Caco-2 (cell line): Measurements from ENCODE around the gene ERP44. TPM values are rescaled to one million over a fixed set of nuclear protein-coding genes. Genes with fewer than 3 reads are reported as not detected.

Experiments
- BruUV-seq: library from RNA; stranded (reverse); fragments of 400-500 nt; replicated peaks from 2 replicates; lab custom pipeline; 2021; lab: Mats Ljungman, UMichigan
- CTCF ChIA-PET: fragments of 300-600 bp; sonication (Branson Sonifier 250); formaldehyde crosslinking; loops from one replicate; lab custom pipeline; 2022; ENCODE audit warnings: antibody characterized with exemption; lab: Charles Lee
- POLR2A ChIA-PET: fragments of 300-600 bp; sonication (Branson Sonifier 250); formaldehyde crosslinking; loops from one replicate; lab custom pipeline; 2022; ENCODE audit warnings: antibody characterized with exemption; lab: Charles Lee
- DNase-seq, 2 experiments: peaks; one replicate each; pipeline versions ENCODE4 v3.0.0 to v3.0.0-alpha.2; 2020 to 2022
- H3K27me3 ChIP-seq: replicated peaks from 2 replicates; pipeline ENCODE4 v1.6.0; 2011; ENCODE audit warnings: low read length; ENCODE audit not compliant: control insufficient read depth, insufficient read depth
- H3K36me3 ChIP-seq: 2 replicates; pipeline ENCODE4 v1.5.1; 2011; ENCODE audit warnings: low read length; ENCODE audit not compliant: control insufficient read depth, insufficient read depth
- H3K4me1 ChIP-seq: fragments of 250-450 bp; sonication (Bioruptor Pico); 2 replicates; pipeline ENCODE4 v1.5.1; 2020; ENCODE audit warnings: mild to moderate bottlenecking
- H3K4me3 ChIP-seq: 2 replicates; pipeline ENCODE4 v1.5.1; 2011; ENCODE audit warnings: low read depth, mild to moderate bottlenecking, control low read depth, low read length
- H3K9me3 ChIP-seq: fragments of 250-450 bp; sonication (Bioruptor Pico); 2 replicates; pipeline ENCODE4 v1.5.1; 2020; ENCODE audit warnings: mild to moderate bottlenecking, moderate library complexity
- H3K27ac Mint-ChIP-seq: one replicate; pipeline ENCODE4 v1.8.0; 2022; ENCODE audit warnings: mixed read lengths; ENCODE audit not compliant: unreplicated experiment
- H3K27me3 Mint-ChIP-seq: one replicate; pipeline ENCODE4 v1.8.0; 2022; ENCODE audit warnings: mixed read lengths; ENCODE audit not compliant: insufficient read depth, unreplicated experiment
- H3K36me3 Mint-ChIP-seq: one replicate; pipeline ENCODE4 v1.8.0; 2022; ENCODE audit warnings: mild to moderate bottlenecking, mixed read lengths; ENCODE audit not compliant: insufficient read depth, unreplicated experiment
- H3K4me1 Mint-ChIP-seq: one replicate; pipeline ENCODE4 v1.8.0; 2022; ENCODE audit warnings: low read depth, mixed read lengths; ENCODE audit not compliant: unreplicated experiment
- H3K4me3 Mint-ChIP-seq: one replicate; pipeline ENCODE4 v1.8.0; 2022; ENCODE audit warnings: mild to moderate bottlenecking, moderate library complexity, mixed read lengths; ENCODE audit not compliant: unreplicated experiment
- H3K9me3 Mint-ChIP-seq: one replicate; pipeline ENCODE4 v1.8.0; 2022; ENCODE audit warnings: mixed read lengths; ENCODE audit not compliant: unreplicated experiment
- intact Hi-C: fragments of 100-400 bp; cut with micrococcal nuclease; formaldehyde crosslinking; loops from one replicate; pipeline ENCODE4 v1.10.0; 2022; ENCODE audit not compliant: unreplicated experiment
- total RNA-seq: library from RNA; stranded (reverse); gene quantifications from 2 replicates; pipeline ENCODE4 v1.2.3, GENCODE V29; 2022
- TF ChIP-seq, protein P1 (sequence below), 2 experiments: fragments of 200-600 bp in 1 of 2; IDR thresholded peaks; 1 replicate in 1 of 2; 2 replicates in 1 of 2; pipeline versions ENCODE4 v1.5.1 to v1.8.0; 2011 to 2022; ENCODE audit warnings: antibody characterized with exemption in 1 of 2, control low read depth in 1 of 2, inconsistent platforms in 1 of 2, low read depth in 1 of 2, low read length in 1 of 2, mild to moderate bottlenecking in 1 of 2, moderate library complexity in 1 of 2; ENCODE audit not compliant: insufficient read depth in 1 of 2, severe bottlenecking in 1 of 2, unreplicated experiment in 1 of 2

The ERP44 gene
- total RNA-seq, 1 experiment from 2014 or later = 25.6 TPM

DNA sequence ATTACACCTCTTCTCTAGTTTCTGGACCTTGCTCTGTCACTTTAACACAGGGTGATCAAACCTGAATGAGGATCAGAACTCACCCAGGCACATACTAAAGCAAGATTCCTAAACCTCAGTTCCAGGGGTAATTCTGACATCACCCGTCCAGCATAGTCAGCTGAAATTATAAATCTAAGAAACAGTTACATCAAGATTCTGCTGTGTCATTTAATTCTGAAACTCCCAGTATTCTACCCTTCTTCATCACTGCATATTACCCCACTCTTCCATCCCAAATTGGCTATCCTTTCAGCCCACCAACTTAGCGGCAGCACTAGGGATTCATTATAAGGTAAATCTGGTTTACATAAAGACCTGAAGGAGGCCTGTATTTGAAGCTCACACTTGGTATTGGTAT, 128.3 kb downstream of the ERP44 start:
- no peak for DNase-seq
- Histone ChIP-seq H3K36me3 (no peaks in the 10 kb centered on the region), H3K4me1 (peaks cover 14% of the 10 kb centered on the region), H3K9me3 (no peaks in the 10 kb centered on the region), H3K4me3 (no peak overlapping the region), H3K27me3 (no peaks in the 10 kb centered on the region)
- Mint-ChIP-seq H3K27ac (no peak overlapping the region), H3K4me1 (peaks cover 7% of the 10 kb centered on the region), H3K36me3 (peaks cover 28% of the 10 kb centered on the region), H3K4me3 (no peak overlapping the region), H3K27me3 (no peaks in the 10 kb centered on the region), H3K9me3 (no peaks in the 10 kb centered on the region)
- TF ChIP-seq, protein P1, sequence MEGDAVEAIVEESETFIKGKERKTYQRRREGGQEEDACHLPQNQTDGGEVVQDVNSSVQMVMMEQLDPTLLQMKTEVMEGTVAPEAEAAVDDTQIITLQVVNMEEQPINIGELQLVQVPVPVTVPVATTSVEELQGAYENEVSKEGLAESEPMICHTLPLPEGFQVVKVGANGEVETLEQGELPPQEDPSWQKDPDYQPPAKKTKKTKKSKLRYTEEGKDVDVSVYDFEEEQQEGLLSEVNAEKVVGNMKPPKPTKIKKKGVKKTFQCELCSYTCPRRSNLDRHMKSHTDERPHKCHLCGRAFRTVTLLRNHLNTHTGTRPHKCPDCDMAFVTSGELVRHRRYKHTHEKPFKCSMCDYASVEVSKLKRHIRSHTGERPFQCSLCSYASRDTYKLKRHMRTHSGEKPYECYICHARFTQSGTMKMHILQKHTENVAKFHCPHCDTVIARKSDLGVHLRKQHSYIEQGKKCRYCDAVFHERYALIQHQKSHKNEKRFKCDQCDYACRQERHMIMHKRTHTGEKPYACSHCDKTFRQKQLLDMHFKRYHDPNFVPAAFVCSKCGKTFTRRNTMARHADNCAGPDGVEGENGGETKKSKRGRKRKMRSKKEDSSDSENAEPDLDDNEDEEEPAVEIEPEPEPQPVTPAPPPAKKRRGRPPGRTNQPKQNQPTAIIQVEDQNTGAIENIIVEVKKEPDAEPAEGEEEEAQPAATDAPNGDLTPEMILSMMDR (IDR thresholded peaks at IDR 0.05; ENCODE audit: insufficient read depth in 1 of 2, low read depth in 1 of 2, low read length in 1 of 2, severe bottlenecking in 1 of 2, unreplicated experiment in 1 of 2) = no peak
- ChIA-PET CTCF (no interaction called here), POLR2A (no interaction called here)
- BruUV-seq = no TSS peak
- intact Hi-C loops = no loop called here

DNA sequence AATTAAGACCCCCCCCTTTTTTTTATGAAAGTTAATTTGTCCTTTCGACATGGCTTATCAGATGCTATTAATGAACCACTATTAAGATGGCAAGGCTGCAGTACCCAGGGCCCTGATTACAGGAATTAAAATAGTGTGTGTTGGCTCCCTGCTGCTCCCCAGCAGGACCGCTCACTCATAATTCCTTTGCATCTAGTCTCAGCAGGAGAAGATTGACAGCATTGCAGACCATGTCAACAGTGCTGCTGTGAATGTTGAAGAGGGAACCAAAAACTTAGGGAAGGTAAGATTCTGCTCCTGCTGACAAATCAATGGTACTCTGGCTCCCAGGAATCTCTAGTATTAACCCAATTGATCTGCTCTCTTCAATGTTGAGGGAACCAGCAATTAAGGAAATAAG, 131.3 kb downstream of the ERP44 start:
- Histone ChIP-seq H3K4me3 (no peak overlapping the region), H3K27me3 (no peaks in the 10 kb centered on the region), H3K9me3 (no peaks in the 10 kb centered on the region), H3K4me1 (peaks cover 14% of the 10 kb centered on the region), H3K36me3 (no peaks in the 10 kb centered on the region)
- Mint-ChIP-seq H3K9me3 (no peaks in the 10 kb centered on the region), H3K4me3 (no peak overlapping the region), H3K36me3 (peaks cover 22% of the 10 kb centered on the region), H3K4me1 (peaks cover 7% of the 10 kb centered on the region), H3K27me3 (no peaks in the 10 kb centered on the region), H3K27ac (peak overlapping the region; percentile 6)
- POLR2A ChIA-PET = no interaction called here
- BruUV-seq = no TSS peak
- TF ChIP-seq, protein P1 (IDR thresholded peaks at IDR 0.05; ENCODE audit: insufficient read depth in 1 of 2, low read depth in 1 of 2, low read length in 1 of 2, severe bottlenecking in 1 of 2, unreplicated experiment in 1 of 2) = no peak
- no peak for DNase-seq
- CTCF ChIA-PET = no interaction called here
- intact Hi-C loops = loop anchor here (5.0 kb wide), 1 partner anchor 145 kb away; the partner anchor contains the start of gene NR4A3

DNA sequence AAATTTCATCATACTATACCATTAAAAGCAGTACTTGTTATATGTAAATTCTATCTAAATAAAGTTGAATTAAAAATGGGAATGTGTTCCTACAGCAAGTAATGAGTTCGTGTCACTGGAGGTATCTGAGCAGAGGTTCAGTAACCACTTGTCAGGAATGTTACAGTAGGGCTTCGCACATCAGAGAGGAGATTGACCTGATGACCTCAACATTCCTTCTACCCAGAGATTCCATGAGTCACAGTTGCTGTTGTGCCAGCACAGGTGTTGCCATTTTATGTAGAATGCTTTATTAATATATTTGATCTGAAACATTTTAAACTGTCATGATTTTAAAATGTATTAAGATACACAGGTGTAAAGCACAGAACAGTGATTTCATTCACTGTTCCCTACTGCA, 132.1 kb downstream of the ERP44 start:
- BruUV-seq = no TSS peak
- Histone ChIP-seq H3K4me3 (no peak overlapping the region), H3K36me3 (no peaks in the 10 kb centered on the region), H3K27me3 (no peaks in the 10 kb centered on the region), H3K4me1 (peaks cover 14% of the 10 kb centered on the region), H3K9me3 (no peaks in the 10 kb centered on the region)
- peak; percentile 46 to 53 for DNase-seq
- Mint-ChIP-seq H3K9me3 (no peaks in the 10 kb centered on the region), H3K27ac (no peak overlapping the region), H3K4me3 (no peak overlapping the region), H3K36me3 (peaks cover 22% of the 10 kb centered on the region), H3K27me3 (no peaks in the 10 kb centered on the region), H3K4me1 (peaks cover 7% of the 10 kb centered on the region)
- ChIA-PET POLR2A (no interaction called here), CTCF (no interaction called here)
- intact Hi-C loops = loop anchor here (5.0 kb wide), 1 partner anchor 144 kb away; the partner anchor contains the start of gene NR4A3
- TF ChIP-seq, protein P1 (IDR thresholded peaks at IDR 0.05; ENCODE audit: insufficient read depth in 1 of 2, low read depth in 1 of 2, low read length in 1 of 2, severe bottlenecking in 1 of 2, unreplicated experiment in 1 of 2) = no peak
